ENCODE data around the gene PDZRN4. TPM values are rescaled to one million over a fixed set of nuclear protein-coding genes. Genes with fewer than 3 reads are reported as not detected.

The PDZRN4 gene
- total RNA-seq, 4 donors from 2014 or later: 43.9 to 75.2 (median 50.6) TPM

DNA sequence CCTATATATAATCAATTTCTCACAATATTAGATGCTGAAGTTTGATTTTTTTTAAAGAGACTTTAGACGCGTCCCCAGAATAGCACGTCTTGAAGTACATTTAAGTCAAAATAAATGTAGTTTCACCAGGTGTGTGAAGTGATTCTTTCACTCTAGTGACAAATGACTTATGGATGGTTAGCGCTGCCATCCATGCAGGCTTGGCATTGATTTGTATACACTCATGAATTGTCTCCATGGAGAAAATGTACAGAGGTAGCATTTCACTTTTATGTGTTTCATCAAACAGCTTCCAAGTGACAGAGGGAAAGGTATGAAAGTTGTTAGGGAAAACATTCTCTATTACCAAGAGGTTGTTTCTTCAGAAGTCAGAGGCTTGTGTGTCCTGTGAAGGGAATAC is 360.8 kb downstream of the PDZRN4 start:
- 88% methylated on average over 4 of the region's 4 CpGs for WGBS

DNA sequence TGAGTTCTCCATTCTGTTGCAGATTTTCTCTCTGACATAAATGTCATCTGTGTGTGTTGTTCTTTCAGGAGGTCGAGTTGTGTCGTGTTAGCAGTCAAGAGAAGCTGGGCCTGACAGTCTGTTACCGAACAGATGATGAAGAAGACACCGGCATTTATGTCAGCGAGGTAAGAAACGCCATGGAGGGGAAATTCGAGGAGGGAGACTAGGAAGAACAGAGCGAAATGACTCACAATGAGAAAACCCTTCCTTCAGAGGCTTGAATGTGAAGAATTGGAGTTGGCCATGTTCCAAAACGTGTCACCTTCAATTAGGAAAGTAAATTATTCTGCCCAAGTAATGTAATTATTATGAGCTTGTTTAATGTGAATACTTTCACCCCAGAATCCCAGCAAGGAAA is 364.5 kb downstream of the PDZRN4 start:
- 66% methylated on average over 9 of the region's 9 CpGs for WGBS
- intact Hi-C loops (cut with DNase I): no loop called here

More for the DNA sequence above, 360.8 kb downstream of the PDZRN4 start:
- Histone ChIP-seq H3K27me3 (no peaks in the 10 kb centered on the region), H3K36me3 (peaks cover 0 to 6% (median 0%) of the 10 kb centered on the region in 4 donors), H3K27ac (replicated peaks in 1 of 4) (no peak overlapping the region), H3K4me1 (peaks cover 0 to 3% (median 0%) of the 10 kb centered on the region in 4 donors), H3K9me3 (no peaks in the 10 kb centered on the region), H3K4me3 (no peak overlapping the region)
- intact Hi-C loops (cut with DNase I): no loop called here
- no peak for DNase-seq (ENCODE audit: extremely low spot score)
- TF ChIP-seq EP300 (IDR thresholded peaks at IDR 0.05): no peak

DNA sequence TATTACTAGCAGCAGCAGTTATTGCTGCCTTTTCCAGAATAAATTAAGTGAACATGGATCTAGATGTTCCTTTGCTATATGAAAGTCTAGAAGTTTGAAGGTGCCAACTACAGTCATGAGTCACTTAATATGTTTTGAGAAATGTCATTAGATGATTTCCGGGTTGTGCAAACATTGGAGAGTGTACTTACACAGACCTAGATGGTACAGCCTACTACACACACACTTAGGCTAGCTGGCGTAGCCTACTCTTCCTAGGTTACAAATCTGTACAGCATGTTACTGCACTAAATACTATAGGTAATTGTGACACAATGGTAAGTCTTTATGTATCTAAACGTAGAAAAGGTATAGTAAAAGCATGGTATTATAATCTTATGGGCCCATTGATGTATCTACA is 368.1 kb downstream of the PDZRN4 start:
- WGBS: 88% methylated on average over 3 of the region's 3 CpGs
- TF ChIP-seq POLR2AphosphoS5 (IDR thresholded peaks at IDR 0.05) (no peak), POLR2A (IDR thresholded peaks at IDR 0.05; ENCODE audit: low read depth) (no peak)
- intact Hi-C loops (cut with DNase I): no loop called here

More for the DNA sequence above, 364.5 kb downstream of the PDZRN4 start:
- H3K9me3 ChIP-seq: no peaks in the 10 kb centered on the region
- H3K27ac ChIP-seq (replicated peaks in 1 of 4): no peak overlapping the region
- peaks cover 0 to 18% (median 0%) of the 10 kb centered on the region in 4 donors for H3K36me3 ChIP-seq
- peaks cover 0 to 3% (median 0%) of the 10 kb centered on the region in 4 donors for H3K4me1 ChIP-seq
- no peak overlapping the region for H3K4me3 ChIP-seq
- no peak for DNase-seq (ENCODE audit: extremely low spot score)
- no peak for TF ChIP-seq POLR2A (IDR thresholded peaks at IDR 0.05; ENCODE audit: low read depth)
- TF ChIP-seq POLR2AphosphoS5 (IDR thresholded peaks at IDR 0.05): no peak
- TF ChIP-seq, protein P1, sequence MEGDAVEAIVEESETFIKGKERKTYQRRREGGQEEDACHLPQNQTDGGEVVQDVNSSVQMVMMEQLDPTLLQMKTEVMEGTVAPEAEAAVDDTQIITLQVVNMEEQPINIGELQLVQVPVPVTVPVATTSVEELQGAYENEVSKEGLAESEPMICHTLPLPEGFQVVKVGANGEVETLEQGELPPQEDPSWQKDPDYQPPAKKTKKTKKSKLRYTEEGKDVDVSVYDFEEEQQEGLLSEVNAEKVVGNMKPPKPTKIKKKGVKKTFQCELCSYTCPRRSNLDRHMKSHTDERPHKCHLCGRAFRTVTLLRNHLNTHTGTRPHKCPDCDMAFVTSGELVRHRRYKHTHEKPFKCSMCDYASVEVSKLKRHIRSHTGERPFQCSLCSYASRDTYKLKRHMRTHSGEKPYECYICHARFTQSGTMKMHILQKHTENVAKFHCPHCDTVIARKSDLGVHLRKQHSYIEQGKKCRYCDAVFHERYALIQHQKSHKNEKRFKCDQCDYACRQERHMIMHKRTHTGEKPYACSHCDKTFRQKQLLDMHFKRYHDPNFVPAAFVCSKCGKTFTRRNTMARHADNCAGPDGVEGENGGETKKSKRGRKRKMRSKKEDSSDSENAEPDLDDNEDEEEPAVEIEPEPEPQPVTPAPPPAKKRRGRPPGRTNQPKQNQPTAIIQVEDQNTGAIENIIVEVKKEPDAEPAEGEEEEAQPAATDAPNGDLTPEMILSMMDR (IDR thresholded peaks at IDR 0.05): no peak
- TF ChIP-seq EP300 (IDR thresholded peaks at IDR 0.05): no peak
- no peaks in the 10 kb centered on the region for H3K27me3 ChIP-seq

DNA sequence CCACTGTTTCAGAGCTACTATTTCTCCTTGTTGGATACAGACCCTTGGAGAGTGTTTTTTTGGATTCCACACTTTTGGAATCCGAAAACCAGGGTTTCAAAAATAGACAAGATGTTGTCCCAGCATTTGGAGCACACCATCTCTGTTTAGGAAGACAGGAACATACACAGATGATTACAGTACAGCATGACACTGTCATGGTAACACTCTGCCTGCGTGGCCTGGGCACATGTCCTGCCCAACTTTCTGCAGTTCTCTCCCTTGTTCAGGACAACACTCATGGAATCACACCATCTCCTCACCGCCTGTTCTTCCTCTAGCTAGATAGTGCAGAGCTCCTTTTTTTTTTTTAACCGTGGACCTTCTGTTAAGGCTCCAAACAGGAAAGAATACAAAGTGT is 369.2 kb downstream of the PDZRN4 start:
- H3K27me3 ChIP-seq: no peaks in the 10 kb centered on the region
- DNase-seq (ENCODE audit: extremely low spot score): no peak
- WGBS: 89% methylated on average over 4 of the region's 4 CpGs
- H3K4me3 ChIP-seq: no peak overlapping the region
- H3K9me3 ChIP-seq: no peaks in the 10 kb centered on the region
- H3K27ac ChIP-seq (replicated peaks in 1 of 4): no peak overlapping the region
- peaks cover 0 to 26% (median 0%) of the 10 kb centered on the region in 4 donors for H3K36me3 ChIP-seq
- peaks cover 0 to 3% (median 0%) of the 10 kb centered on the region in 4 donors for H3K4me1 ChIP-seq
- intact Hi-C loops (cut with DNase I): no loop called here
- TF ChIP-seq EP300 (IDR thresholded peaks at IDR 0.05): no peak
- no peak for TF ChIP-seq POLR2A (IDR thresholded peaks at IDR 0.05; ENCODE audit: low read depth)

More for the DNA sequence above, 368.1 kb downstream of the PDZRN4 start:
- peaks cover 0 to 26% (median 0%) of the 10 kb centered on the region in 4 donors for H3K36me3 ChIP-seq
- DNase-seq (ENCODE audit: extremely low spot score): no peak
- peaks cover 0 to 3% (median 0%) of the 10 kb centered on the region in 4 donors for H3K4me1 ChIP-seq
- no peaks in the 10 kb centered on the region for H3K27me3 ChIP-seq
- H3K4me3 ChIP-seq: no peak overlapping the region
- H3K27ac ChIP-seq (replicated peaks in 1 of 4): no peak overlapping the region
- H3K9me3 ChIP-seq: no peaks in the 10 kb centered on the region

DNA sequence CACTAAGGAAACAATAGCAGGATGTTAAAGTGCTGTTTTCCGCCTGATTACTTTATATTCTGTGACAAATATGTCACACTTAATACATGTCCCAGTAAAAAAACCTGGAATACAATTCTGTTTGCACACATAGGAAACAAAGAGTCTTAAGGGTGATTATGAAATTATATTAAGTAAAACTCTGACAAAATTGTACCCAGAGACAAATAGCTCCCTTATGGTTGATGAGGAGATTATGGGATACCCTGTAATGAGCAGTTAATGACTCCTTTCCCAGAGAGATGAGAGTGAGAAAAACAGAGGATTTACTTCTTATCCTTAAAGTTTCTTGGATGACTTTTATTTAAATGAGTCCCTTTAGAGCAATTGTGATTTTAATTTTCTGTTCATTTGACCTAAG is 370.6 kb downstream of the PDZRN4 start:
- intact Hi-C loops (cut with DNase I): no loop called here
- no peak overlapping the region for H3K27ac ChIP-seq (replicated peaks in 1 of 4)
- H3K9me3 ChIP-seq: no peaks in the 10 kb centered on the region
- no peak overlapping the region for H3K4me3 ChIP-seq
- no peaks in the 10 kb centered on the region for H3K4me1 ChIP-seq
- H3K36me3 ChIP-seq: peaks cover 0 to 29% (median 0%) of the 10 kb centered on the region in 4 donors
- 88% methylated on average over 1 of the region's 1 CpG for WGBS
- no peak for DNase-seq (ENCODE audit: extremely low spot score)
- TF ChIP-seq POLR2A (IDR thresholded peaks at IDR 0.05; ENCODE audit: low read depth): no peak
- TF ChIP-seq, protein P1 (IDR thresholded peaks at IDR 0.05): no peak
- TF ChIP-seq POLR2AphosphoS5 (IDR thresholded peaks at IDR 0.05): no peak
- TF ChIP-seq EP300 (IDR thresholded peaks at IDR 0.05): no peak
- no peaks in the 10 kb centered on the region for H3K27me3 ChIP-seq

DNA sequence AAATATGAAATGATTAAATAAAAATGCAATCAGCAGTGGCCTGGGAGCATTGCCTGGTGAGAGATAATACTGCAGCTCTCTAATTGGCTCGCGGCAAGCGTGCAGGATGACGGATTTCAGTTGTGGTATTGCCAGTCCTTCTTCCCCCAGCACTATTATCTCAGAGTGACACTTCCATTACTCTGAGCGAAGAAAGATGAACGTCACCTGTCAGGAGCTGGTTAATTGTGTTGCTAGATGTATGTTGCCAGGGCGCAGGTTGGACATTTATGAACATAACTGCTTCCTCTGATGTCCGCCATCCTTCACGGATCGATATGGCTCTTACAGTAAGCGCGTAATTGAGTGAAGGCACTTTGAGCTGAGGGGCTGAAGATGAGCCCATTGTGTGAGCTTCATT is 374.9 kb downstream of the PDZRN4 start:
- 96% methylated on average over 12 of the region's 12 CpGs for WGBS
- H3K4me1 ChIP-seq: no peaks in the 10 kb centered on the region
- H3K27ac ChIP-seq (replicated peaks in 1 of 4): no peak overlapping the region
- TF ChIP-seq EP300 (IDR thresholded peaks at IDR 0.05): no peak
- TF ChIP-seq POLR2AphosphoS5 (IDR thresholded peaks at IDR 0.05): no peak
- TF ChIP-seq POLR2A (IDR thresholded peaks at IDR 0.05; ENCODE audit: low read depth): no peak
- TF ChIP-seq, protein P1 (IDR thresholded peaks at IDR 0.05): no peak
- intact Hi-C loops (cut with DNase I): no loop called here
- peaks cover 0 to 29% (median 0%) of the 10 kb centered on the region in 4 donors for H3K36me3 ChIP-seq
- DNase-seq (ENCODE audit: extremely low spot score): no peak
- H3K4me3 ChIP-seq: no peak overlapping the region
- H3K9me3 ChIP-seq: no peaks in the 10 kb centered on the region
- H3K27me3 ChIP-seq: no peaks in the 10 kb centered on the region

All from esophagus muscularis mucosa (tissue), 4 donors.